Osteoblast (primary cell): Measurements from ENCODE around the gene GALNT9. TPM values are rescaled to one million over a fixed set of nuclear protein-coding genes. Genes with fewer than 3 reads are reported as not detected.

Experiments
- DNase-seq: peaks from one replicate; pipeline ENCODE4 v3.0.0; 2011; ENCODE audit warnings: low spot score, mixed read lengths; ENCODE audit not compliant: insufficient read length; ENCODE audit errors: missing footprints
- H2AFZ ChIP-seq: 2 replicates; pipeline ENCODE4 v1.6.0; 2011; ENCODE audit warnings: mild to moderate bottlenecking, low read length
- H3K27ac ChIP-seq: 2 replicates; pipeline ENCODE4 v1.5.1; 2011; ENCODE audit warnings: mild to moderate bottlenecking, low read depth, low read length, moderate library complexity
- H3K27me3 ChIP-seq: 2 replicates; pipeline ENCODE4 v1.6.0; 2012; ENCODE audit warnings: mild to moderate bottlenecking, control low read depth, inconsistent platforms, low read length, moderate library complexity; ENCODE audit not compliant: insufficient read depth
- H3K36me3 ChIP-seq: 2 replicates; pipeline ENCODE4 v1.5.1; 2011; ENCODE audit warnings: mild to moderate bottlenecking, low read length, control low read depth, moderate library complexity; ENCODE audit not compliant: insufficient read depth
- H3K4me1 ChIP-seq: 2 replicates; pipeline ENCODE4 v1.5.1; 2011; ENCODE audit warnings: mild to moderate bottlenecking, low read length, control low read depth, moderate library complexity; ENCODE audit not compliant: insufficient read depth
- H3K4me2 ChIP-seq: 2 replicates; pipeline ENCODE4 v1.6.0; 2011; ENCODE audit warnings: mild to moderate bottlenecking, low read length; ENCODE audit not compliant: insufficient read depth
- H3K4me3 ChIP-seq: fragments of 200-600 bp; sonication (generic); 3 replicates; pipeline ENCODE4 v1.5.1; 2012; ENCODE audit warnings: mild to moderate bottlenecking, low read length, inconsistent platforms; ENCODE audit not compliant: insufficient read depth
- H3K79me2 ChIP-seq: 2 replicates; pipeline ENCODE4 v1.6.0; 2012; ENCODE audit warnings: mild to moderate bottlenecking, low read length, control low read depth, inconsistent platforms; ENCODE audit not compliant: insufficient read depth
- H3K9me3 ChIP-seq: 2 replicates; pipeline ENCODE4 v1.5.1; 2011; ENCODE audit warnings: low read depth, low read length, control low read depth
- H4K20me1 ChIP-seq: 2 replicates; pipeline ENCODE4 v1.6.0; 2012; ENCODE audit warnings: mild to moderate bottlenecking, low read length, control low read depth; ENCODE audit not compliant: insufficient read depth
- CTCF ChIP-seq: IDR thresholded peaks from 2 replicates; pipeline ENCODE4 v1.5.1; 2011; ENCODE audit warnings: mild to moderate bottlenecking, low read depth, low read length, moderate library complexity; ENCODE audit errors: extremely low read depth
- total RNA-seq: library from RNA; depleted of rRNA; stranded (reverse); fragments of >200 nt; gene quantifications from 2 replicates; pipeline ENCODE4 v1.2.3, GENCODE V29; 2012

The GALNT9 gene
- total RNA-seq, 1 donor: 0.36 TPM

DNA sequence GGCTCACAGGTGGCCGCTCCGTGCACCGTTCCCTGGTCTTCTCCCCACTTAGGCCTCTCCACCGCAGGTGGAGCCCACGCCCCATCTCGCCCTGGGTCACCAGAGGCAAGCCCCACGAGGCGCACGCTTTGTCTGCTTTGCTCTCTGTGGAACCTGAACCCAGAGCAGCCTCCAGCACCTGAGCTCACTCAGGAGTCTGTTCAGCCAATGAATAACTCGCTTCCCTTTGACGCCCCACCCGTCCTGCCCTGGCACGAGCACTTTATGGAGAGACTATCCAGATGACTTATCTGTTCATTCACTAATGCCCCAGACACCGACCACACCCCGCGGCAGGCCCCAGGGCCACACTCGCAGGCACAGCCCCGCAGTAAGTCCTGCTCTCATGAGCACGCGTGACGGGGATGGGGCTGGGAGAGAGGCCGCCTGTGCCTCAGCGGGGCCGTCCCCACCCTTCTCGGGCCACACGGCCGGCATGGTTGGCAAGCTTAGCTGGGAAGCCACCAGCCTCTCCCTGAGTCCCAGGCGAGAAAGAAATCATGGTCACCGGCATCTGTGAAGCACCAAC, 100.1 kb downstream of the GALNT9 start:
- no peak for TF ChIP-seq CTCF
- H3K27ac ChIP-seq: no peak overlapping the region
- no peak overlapping the region for H3K4me3 ChIP-seq
- H2AFZ ChIP-seq: no peak overlapping the region
- peaks cover 21% of the 10 kb centered on the region for H3K27me3 ChIP-seq
- H3K9me3 ChIP-seq: no peaks in the 10 kb centered on the region
- no peaks in the 10 kb centered on the region for H3K36me3 ChIP-seq
- H4K20me1 ChIP-seq: no peaks in the 10 kb centered on the region
- no peak for DNase-seq
- no peaks in the 10 kb centered on the region for H3K79me2 ChIP-seq
- H3K4me2 ChIP-seq: no peak overlapping the region
- H3K4me1 ChIP-seq: no peaks in the 10 kb centered on the region

DNA sequence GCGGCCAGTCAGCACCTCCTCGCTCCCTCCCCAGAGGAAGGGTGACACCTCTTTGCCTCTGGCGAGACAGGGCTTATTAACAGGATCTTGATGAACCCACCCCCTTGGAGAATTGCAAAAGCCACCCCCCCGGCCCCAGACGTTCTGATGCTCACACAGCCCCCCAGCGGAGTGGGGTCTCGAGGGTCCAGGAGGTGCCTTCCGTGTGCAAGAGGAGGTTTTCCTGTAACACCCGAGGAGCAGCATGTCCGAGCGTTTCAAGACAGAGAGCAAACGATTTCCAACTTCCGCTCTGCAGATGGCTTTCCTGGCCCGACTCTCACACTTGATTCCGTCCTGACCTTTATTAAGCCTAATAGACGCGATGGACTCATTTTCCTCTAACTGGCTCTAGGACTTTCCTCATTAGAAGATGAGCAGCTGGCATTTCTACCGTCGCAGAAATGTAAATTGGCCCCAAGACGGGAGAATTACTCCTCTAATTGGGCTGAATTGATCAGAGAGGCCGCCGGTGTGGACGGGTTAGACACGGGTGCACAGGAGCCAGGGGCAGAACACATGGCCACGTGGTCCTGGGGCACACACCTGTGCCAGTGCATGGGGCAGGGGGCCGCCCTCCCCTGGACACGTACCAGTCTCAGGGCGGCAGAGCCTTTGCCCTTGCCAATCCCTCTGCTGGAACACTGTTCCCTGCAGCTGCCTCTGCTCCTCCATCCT, 100.8 kb downstream of the GALNT9 start:
- Histone ChIP-seq H3K4me1 (no peaks in the 10 kb centered on the region), H3K79me2 (no peaks in the 10 kb centered on the region), H3K27ac (no peak overlapping the region), H3K27me3 (peaks cover 21% of the 10 kb centered on the region), H3K9me3 (no peaks in the 10 kb centered on the region), H3K36me3 (no peaks in the 10 kb centered on the region), H3K4me2 (no peak overlapping the region), H2AFZ (no peak overlapping the region), H3K4me3 (no peak overlapping the region), H4K20me1 (no peaks in the 10 kb centered on the region)
- no peak for DNase-seq
- no peak for TF ChIP-seq CTCF

DNA sequence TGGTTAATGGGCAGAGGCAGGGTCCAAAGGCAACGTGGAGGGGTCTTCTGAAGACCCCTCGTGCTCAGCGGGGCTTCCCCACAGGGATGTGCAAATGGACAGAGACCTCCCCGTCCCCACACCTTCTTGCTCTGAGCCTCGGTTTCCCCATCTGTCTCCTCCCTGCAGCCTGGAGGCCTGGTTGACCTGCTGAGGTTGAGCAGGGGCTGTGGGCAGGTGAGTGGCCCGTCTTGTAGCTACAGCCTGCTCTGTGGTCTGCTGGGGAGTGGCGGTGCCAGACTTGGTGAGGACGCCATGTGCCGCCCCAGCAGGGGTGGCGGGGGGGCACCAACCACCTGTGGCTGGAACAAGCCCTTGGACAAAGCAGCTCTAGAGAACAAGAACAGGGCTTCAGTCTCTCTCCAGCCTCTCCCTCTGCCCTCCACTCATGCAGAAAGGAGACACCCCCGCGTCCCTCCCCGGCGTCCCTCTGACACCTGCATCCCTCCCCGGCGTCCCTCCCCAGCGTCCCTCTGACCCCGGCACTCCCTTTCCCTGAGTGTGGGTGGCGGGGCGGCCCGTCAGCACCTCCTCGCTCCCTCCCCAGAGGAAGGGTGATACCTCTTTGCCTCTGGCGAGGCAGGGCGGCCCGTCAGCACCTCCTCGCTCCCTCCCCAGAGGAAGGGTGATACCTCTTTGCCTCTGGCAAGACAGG, 101.5 kb downstream of the GALNT9 start:
- Histone ChIP-seq H3K36me3 (no peaks in the 10 kb centered on the region), H2AFZ (no peak overlapping the region), H3K4me2 (no peak overlapping the region), H4K20me1 (no peaks in the 10 kb centered on the region), H3K4me3 (no peak overlapping the region), H3K9me3 (no peaks in the 10 kb centered on the region), H3K4me1 (no peaks in the 10 kb centered on the region), H3K27ac (no peak overlapping the region), H3K27me3 (peaks cover 21% of the 10 kb centered on the region), H3K79me2 (no peaks in the 10 kb centered on the region)
- no peak for TF ChIP-seq CTCF
- no peak for DNase-seq

- Histone ChIP-seq H3K36me3 (no peaks in the 10 kb centered on the region), H3K27me3 (peaks cover 21% of the 10 kb centered on the region), H3K9me3 (no peaks in the 10 kb centered on the region), H3K4me2 (no peak overlapping the region), H3K79me2 (no peaks in the 10 kb centered on the region), H3K4me1 (no peaks in the 10 kb centered on the region), H3K27ac (no peak overlapping the region), H2AFZ (no peak overlapping the region), H4K20me1 (no peaks in the 10 kb centered on the region), H3K4me3 (no peak overlapping the region)
- DNase-seq: no peak
- TF ChIP-seq CTCF: no peak
Measured at GRCh38 chr12:132227118-132227517, 102.3 kb downstream of the GALNT9 start.
